AG04449 (cell line): ENCODE measurements around the gene LRP2.

Experiments used
- CTCF ChIA-PET: fragments of 350-600 bp; formaldehyde crosslinking; extraction: SDS; loops from one replicate; lab custom pipeline; 2021; ENCODE audit warnings: antibody characterized with exemption; lab: Yijun Ruan, JAX
- POLR2A ChIA-PET: fragments of 400-600, 350-600 bp; formaldehyde crosslinking; extraction: SDS; loops from one replicate; lab custom pipeline; 2020; ENCODE audit warnings: antibody characterized with exemption, inconsistent platforms; lab: Yijun Ruan, JAX
- DNase-seq: peaks from one replicate; pipeline ENCODE4 v3.0.0-alpha.2; 2010; ENCODE audit warnings: low read depth, low spot score
- H3K4me3 ChIP-seq: 2 replicates; pipeline ENCODE4 v1.5.1; 2011; ENCODE audit warnings: low read depth, mild to moderate bottlenecking, control low read depth, low read length
- CTCF ChIP-seq: IDR thresholded peaks from one replicate; pipeline ENCODE4 v1.5.1; 2011; ENCODE audit warnings: mild to moderate bottlenecking, moderate library complexity, low read length, control low read depth, inconsistent platforms; ENCODE audit not compliant: insufficient read depth; ENCODE audit errors: missing control alignments

The LRP2 gene

GRCh38 chr2:169094676-169095075 is 267.7 kb downstream of the LRP2 start:
- no peak for TF ChIP-seq CTCF
- no peak for DNase-seq
- ChIA-PET CTCF (no interaction called here), POLR2A (no interaction called here)
- H3K4me3 ChIP-seq = no peak overlapping the region

- no peak for TF ChIP-seq CTCF
- no peak overlapping the region for H3K4me3 ChIP-seq
- DNase-seq = no peak
- ChIA-PET POLR2A (interaction anchor here (0.6 kb wide), 1 partner anchor 83 kb away, joined by 3 read pairs; no protein-coding TSS in a partner anchor), CTCF (interaction anchor here (1.1 kb wide), 1 partner anchor 38 kb away, joined by 3 read pairs; no protein-coding TSS in a partner anchor)
Measured at GRCh38 chr2:169093535-169093934, 268.8 kb downstream of the LRP2 start.

- POLR2A ChIA-PET = no interaction called here
- no peak for TF ChIP-seq CTCF
- no peak for DNase-seq
- CTCF ChIA-PET = no interaction called here
- H3K4me3 ChIP-seq = no peak overlapping the region
Measured at GRCh38 chr2:169091761-169092519, 270.4 kb downstream of the LRP2 start.

- CTCF ChIA-PET = no interaction called here
- TF ChIP-seq CTCF = no peak
- POLR2A ChIA-PET = no interaction called here
- no peak overlapping the region for H3K4me3 ChIP-seq
- no peak for DNase-seq
Measured at GRCh38 chr2:169091256-169091655, 271.1 kb downstream of the LRP2 start.

- ChIA-PET POLR2A (no interaction called here), CTCF (interaction anchor here (1.3 kb wide), 1 partner anchor 20 kb away, joined by 3 read pairs; no protein-coding TSS in a partner anchor)
- TF ChIP-seq CTCF = no peak
- no peak for DNase-seq
- H3K4me3 ChIP-seq = no peak overlapping the region
Measured at GRCh38 chr2:169090133-169090820, 272.1 kb downstream of the LRP2 start.

GRCh38 chr2:169089182-169089581 is 273.2 kb downstream of the LRP2 start:
- H3K4me3 ChIP-seq = no peak overlapping the region
- no peak for DNase-seq
- ChIA-PET POLR2A (no interaction called here), CTCF (interaction anchor here (1.3 kb wide), 1 partner anchor 21 kb away, joined by 3 read pairs; no protein-coding TSS in a partner anchor)
- TF ChIP-seq CTCF = no peak
